Left lobe of liver (tissue), 2 donors: ENCODE measurements around the gene MYO1A. TPM values are rescaled to one million over a fixed set of nuclear protein-coding genes. Genes with fewer than 3 reads are reported as not detected.

Experiments
- ATAC-seq: fragments of 200-7000 bp; cut with Tn5 transposase; one replicate; pipeline ENCODE4 v1.9.1; 2020; ENCODE audit warnings: mild to moderate bottlenecking, moderate library complexity
- DNase-seq: peaks from one replicate; pipeline ENCODE4 v3.0.0-alpha.2; 2020; ENCODE audit warnings: low spot score
- total RNA-seq: library from RNA; stranded (reverse); gene quantifications from one replicate; pipeline ENCODE4 v1.2.1, GENCODE V29; 2021
- donor health status: DM: no; HTN: no; CAD: no; lungs with moderate emphysema.
- donor health status: DM: no; HTN: yes; CAD: no.

MYO1A gene
- total RNA-seq = 0.28 TPM

GRCh38 chr12:57049890-57050289, at the start of gene MYO1A:
TSS of gene MYO1A (minus strand) at chr12:57050129. CDS start at chr12:57048323, 1,806 bp downstream.
- DNase-seq = no peak

GRCh38 chr12:57099047-57099714, 49.3 kb upstream of the MYO1A start:
- ATAC-seq (no peak), DNase-seq (no peak)

More at GRCh38 chr12:57049890-57050289, at the start of gene MYO1A:
- peak; percentile 74 for ATAC-seq

GRCh38 chr12:57098546-57098945, 48.6 kb upstream of the MYO1A start:
- ATAC-seq = no peak

GRCh38 chr12:57097554-57097835, 47.6 kb upstream of the MYO1A start:
- DNase-seq (no peak), ATAC-seq (no peak)

More at GRCh38 chr12:57098546-57098945, 48.6 kb upstream of the MYO1A start:
- no peak for DNase-seq

GRCh38 chr12:57096748-57097553, 47.0 kb upstream of the MYO1A start:
- DNase-seq = no peak

GRCh38 chr12:57096099-57096572, 46.2 kb upstream of the MYO1A start:
- DNase-seq (no peak), ATAC-seq (peak; percentile 20)

More at GRCh38 chr12:57096748-57097553, 47.0 kb upstream of the MYO1A start:
- no peak for ATAC-seq

GRCh38 chr12:57095440-57095839, 45.5 kb upstream of the MYO1A start:
- no peak for ATAC-seq

GRCh38 chr12:57094208-57095160, 44.6 kb upstream of the MYO1A start:
- DNase-seq (peak; percentile 45), ATAC-seq (peak; percentile 2)

More at GRCh38 chr12:57095440-57095839, 45.5 kb upstream of the MYO1A start:
- DNase-seq = no peak

GRCh38 chr12:57093415-57094207, 43.7 kb upstream of the MYO1A start:
- ATAC-seq = peak; percentile 20
- peak; percentile 51 for DNase-seq

GRCh38 chr12:57092876-57093414, 43.0 kb upstream of the MYO1A start:
- peak; percentile 56 for DNase-seq
- no peak for ATAC-seq

GRCh38 chr12:57092529-57092862, 42.6 kb upstream of the MYO1A start:
- ATAC-seq = no peak
- DNase-seq = peak; percentile 43

- DNase-seq = no peak
- ATAC-seq = no peak
Observed at GRCh38 chr12:57091638-57092528, 42.0 kb upstream of the MYO1A start.

GRCh38 chr12:57090924-57091637, 41.2 kb upstream of the MYO1A start:
- ATAC-seq = no peak
- DNase-seq = no peak

GRCh38 chr12:57090490-57090889, 40.6 kb upstream of the MYO1A start:
- ATAC-seq (no peak), DNase-seq (no peak)

- peak; percentile 13 for ATAC-seq
- peak; percentile 80 for DNase-seq
Observed at GRCh38 chr12:57089271-57090245, 39.6 kb upstream of the MYO1A start.

GRCh38 chr12:57088354-57089270, 38.7 kb upstream of the MYO1A start, which contains the start of gene NAB2:
TSS of gene NAB2 (plus strand) at chr12:57089114. CDS start at chr12:57089272, 158 bp downstream.
- DNase-seq = peak; percentile 97
- peak; percentile 72 for ATAC-seq
